H1 (cell line): ENCODE results near the gene SUGP2. TPM values are rescaled to one million over a fixed set of nuclear protein-coding genes. Genes with fewer than 3 reads are reported as not detected.

Source experiments
- CTCF ChIA-PET: fragments of 300-600 bp; sonication (Branson Sonifier 250); formaldehyde crosslinking; loops from one replicate; lab custom pipeline; 2021; ENCODE audit not compliant: partially characterized antibody; lab: Charles Lee
- POLR2A ChIA-PET: fragments of 300-600 bp; sonication (Branson Sonifier 250); formaldehyde crosslinking; loops from one replicate; lab custom pipeline; 2021; ENCODE audit warnings: inconsistent platforms; ENCODE audit not compliant: partially characterized antibody; lab: Charles Lee
- DNase-seq, 2 experiments: peaks; one replicate each; pipeline versions ENCODE4 v3.0.0 to v3.0.0-alpha.2; 2010 to 2022; ENCODE audit warnings: low spot score in 2 of 2, low read depth in 1 of 2, mixed read lengths in 1 of 2
- FAIRE-seq: peaks from 2 replicates; lab custom pipeline; 2011; peaks lifted over from hg19 to GRCh38; lab: Jason Lieb, UNC
- H2AFZ ChIP-seq: 2 replicates; pipeline ENCODE4 v1.8.1; 2012; ENCODE audit warnings: low read length, inconsistent platforms
- H2AK5ac ChIP-seq: 2 replicates; pipeline ENCODE4 v1.6.1; 2013; ENCODE audit warnings: low read depth, low read length
- H2BK120ac ChIP-seq: replicated peaks from 2 replicates; pipeline ENCODE3; 2013; ENCODE audit warnings: low read depth, low read length, inconsistent platforms
- H2BK12ac ChIP-seq: 2 replicates; pipeline ENCODE4 v1.6.1; 2013; ENCODE audit warnings: low read depth, low read length
- H2BK15ac ChIP-seq: 2 replicates; pipeline ENCODE4 v1.6.1; 2013; ENCODE audit warnings: low read length
- H2BK20ac ChIP-seq: 2 replicates; pipeline ENCODE4 v1.6.1; 2013; ENCODE audit warnings: low read length
- H2BK5ac ChIP-seq: 2 replicates; pipeline ENCODE4 v1.6.1; 2013; ENCODE audit warnings: low read depth, low read length
- H3K14ac ChIP-seq: 2 replicates; pipeline ENCODE4 v1.6.1; 2013; ENCODE audit warnings: inconsistent platforms; ENCODE audit not compliant: insufficient read length
- H3K18ac ChIP-seq: 2 replicates; pipeline ENCODE4 v1.6.1; 2013; ENCODE audit warnings: low read length; ENCODE audit errors: extremely low read depth
- H3K23ac ChIP-seq: 2 replicates; pipeline ENCODE4 v1.6.1; 2013; ENCODE audit warnings: inconsistent platforms; ENCODE audit not compliant: insufficient read length
- H3K23me2 ChIP-seq: 2 replicates; pipeline ENCODE4 v1.6.1; 2013; ENCODE audit warnings: low read depth, low read length
- H3K27ac ChIP-seq: 2 replicates; pipeline ENCODE4 v1.6.1; 2011; ENCODE audit warnings: low read depth, low read length, inconsistent platforms
- H3K27me3 ChIP-seq, 4 experiments: replicated peaks in 1 of 4; 1 replicate in 1 of 4; 2 replicates in 3 of 4; pipeline versions ENCODE4 v1.6.1 to v1.8.1; 2011 to 2013; ENCODE audit warnings: low read length in 3 of 4, mild to moderate bottlenecking in 3 of 4, inconsistent platforms in 2 of 4, mixed read lengths in 2 of 4, moderate library complexity in 1 of 4; ENCODE audit not compliant: control insufficient read depth in 3 of 4, insufficient read depth in 3 of 4; ENCODE audit errors: extremely low read depth in 1 of 4
- H3K36me3 ChIP-seq, 4 experiments: 2 replicates each; pipeline versions ENCODE4 v1.6.1 to v1.8.1; 2011 to 2013; ENCODE audit warnings: mild to moderate bottlenecking in 4 of 4, low read length in 3 of 4, moderate library complexity in 2 of 4, control low read depth in 1 of 4, inconsistent platforms in 1 of 4; ENCODE audit not compliant: insufficient read depth in 4 of 4, control insufficient read depth in 2 of 4
- H3K4ac ChIP-seq: replicated peaks from 2 replicates; pipeline ENCODE3; 2013; ENCODE audit warnings: low read length, low read depth, mixed read lengths, inconsistent platforms; ENCODE audit not compliant: insufficient read length
- H3K4me1 ChIP-seq, 4 experiments: replicated peaks in 1 of 4; 1 replicate in 1 of 4; 2 replicates in 3 of 4; pipeline versions ENCODE4 v1.6.1 to v1.8.1; 2011 to 2013; ENCODE audit warnings: low read length in 3 of 4, inconsistent platforms in 2 of 4, mixed read lengths in 1 of 4; ENCODE audit not compliant: insufficient read depth in 4 of 4, control insufficient read depth in 3 of 4
- H3K4me2 ChIP-seq, 2 experiments: 2 replicates each; pipeline versions ENCODE4 v1.6.1 to v1.8.1; 2011 to 2013; ENCODE audit warnings: low read depth in 2 of 2, low read length in 2 of 2, control low read depth in 1 of 2, inconsistent platforms in 1 of 2, mild to moderate bottlenecking in 1 of 2; ENCODE audit not compliant: insufficient read depth in 1 of 2
- H3K4me3 ChIP-seq, 4 experiments: fragments of 200-600, 300-600 bp in 1 of 4; sonication (generic), shearing (Covaris generic), sonication (Bioruptor Twin) in 1 of 4; 2 replicates each; pipeline versions ENCODE4 v1.5.1 to v1.8.1; 2011 to 2016; ENCODE audit warnings: low read length in 4 of 4, low read depth in 3 of 4, control low read depth in 2 of 4, inconsistent platforms in 2 of 4, mild to moderate bottlenecking in 2 of 4, mixed read lengths in 1 of 4, moderate library complexity in 1 of 4; ENCODE audit not compliant: insufficient read depth in 2 of 4; ENCODE audit errors: extremely low read depth in 1 of 4
- H3K56ac ChIP-seq: replicated peaks from 2 replicates; pipeline ENCODE3; 2013; ENCODE audit warnings: low read depth, mild to moderate bottlenecking, mixed read lengths, low read length, inconsistent platforms; ENCODE audit not compliant: insufficient read length
- H3K79me1 ChIP-seq: 2 replicates; pipeline ENCODE4 v1.6.1; 2013; ENCODE audit warnings: low read depth, low read length, control low read depth
- H3K79me2 ChIP-seq, 2 experiments: 2 replicates each; pipeline versions ENCODE4 v1.6.1 to v1.8.1; 2012 to 2013; ENCODE audit warnings: low read length in 2 of 2, mild to moderate bottlenecking in 2 of 2, inconsistent platforms in 1 of 2; ENCODE audit not compliant: insufficient read depth in 2 of 2, control insufficient read depth in 1 of 2
- H3K9ac ChIP-seq, 4 experiments: replicated peaks in 1 of 4; 1 replicate in 1 of 4; 2 replicates in 3 of 4; pipeline versions ENCODE4 v1.6.1 to v1.8.1; 2011 to 2013; ENCODE audit warnings: low read depth in 3 of 4, low read length in 3 of 4, control low read depth in 2 of 4, mild to moderate bottlenecking in 2 of 4, moderate library complexity in 2 of 4, inconsistent platforms in 1 of 4; ENCODE audit errors: extremely low read depth in 1 of 4
- H3K9me3 ChIP-seq, 2 experiments: 2 replicates each; pipeline versions ENCODE4 v1.6.1 to v1.8.1; 2012 to 2013; ENCODE audit warnings: mild to moderate bottlenecking in 2 of 2, moderate library complexity in 2 of 2, control low read depth in 1 of 2, inconsistent platforms in 1 of 2, low read depth in 1 of 2, low read length in 1 of 2, mixed read lengths in 1 of 2; ENCODE audit not compliant: insufficient read depth in 2 of 2
- H4K20me1 ChIP-seq, 2 experiments: replicated peaks in 1 of 2; 2 replicates each; pipeline versions ENCODE3 to v1.8.1; 2011 to 2013; ENCODE audit warnings: inconsistent platforms in 2 of 2, low read length in 2 of 2, mild to moderate bottlenecking in 1 of 2; ENCODE audit not compliant: insufficient read depth in 2 of 2, control insufficient read depth in 1 of 2
- H4K5ac ChIP-seq: 2 replicates; pipeline ENCODE4 v1.6.1; 2013; ENCODE audit warnings: low read length, low read depth, mixed read lengths, inconsistent platforms; ENCODE audit not compliant: insufficient read length
- H4K8ac ChIP-seq: 2 replicates; pipeline ENCODE4 v1.8.0; 2013; ENCODE audit warnings: mild to moderate bottlenecking, moderate library complexity, low read length, inconsistent platforms; ENCODE audit not compliant: insufficient read depth; ENCODE audit errors: extremely low read depth
- H4K91ac ChIP-seq: replicated peaks from 2 replicates; pipeline ENCODE3; 2013; ENCODE audit warnings: low read length, mixed read lengths, inconsistent platforms; ENCODE audit not compliant: insufficient read length
- GABPA ChIP-seq: IDR thresholded peaks from 2 replicates; pipeline ENCODE4 v1.6.1; 2011; ENCODE audit warnings: mild to moderate bottlenecking, low read length, moderate library complexity, borderline replicate concordance; ENCODE audit not compliant: insufficient read depth
- KDM4A ChIP-seq: IDR thresholded peaks from one replicate; pipeline ENCODE4 v1.7.1; 2012; ENCODE audit warnings: low read depth, mild to moderate bottlenecking, moderate library complexity, low read length, inconsistent platforms; ENCODE audit not compliant: severe bottlenecking
- MAFK ChIP-seq: IDR thresholded peaks from 2 replicates; pipeline ENCODE4 v1.6.1; 2012; ENCODE audit warnings: low read depth, mild to moderate bottlenecking, improper control_type of control experiment, low read length
- POLR2AphosphoS5 ChIP-seq: IDR thresholded peaks from 2 replicates; pipeline ENCODE4 v1.6.1; 2011; ENCODE audit warnings: low read depth, low read length
- SIRT6 ChIP-seq: IDR thresholded peaks from one replicate; pipeline ENCODE4 v1.7.1; 2012; ENCODE audit warnings: low read length, inconsistent platforms
- SP1 ChIP-seq: IDR thresholded peaks from 2 replicates; pipeline ENCODE4 v1.6.1; 2011; ENCODE audit warnings: low read depth, low read length
- SP2 ChIP-seq: IDR thresholded peaks from 2 replicates; pipeline ENCODE4 v1.6.1; 2012; ENCODE audit warnings: mild to moderate bottlenecking, low read length, inconsistent platforms
- ZNF274 ChIP-seq: IDR thresholded peaks from 2 replicates; pipeline ENCODE4 v1.7.0; 2012; ENCODE audit warnings: low read length, borderline replicate concordance; ENCODE audit errors: extremely low read depth
- WGBS, 2 experiments: shearing (Covaris generic) in 1 of 2; methylation state at CpG; one replicate each; pipeline versions ENCODE4 v1.1.6 to v1.1.7; 2013 to 2015; ENCODE audit warnings: low lambda C conversion rate in 2 of 2, mixed read lengths in 2 of 2, inconsistent platforms in 1 of 2, low coverage in 1 of 2, missing lambda C conversion rate in 1 of 2; ENCODE audit not compliant: insufficient replicate concordance in 2 of 2, insufficient coverage in 1 of 2, insufficient read length in 1 of 2; ENCODE audit errors: extremely low coverage in 1 of 2, missing lambda C conversion rate in 1 of 2; 5-methylcytosine and 5-hydroxymethylcytosine counted together
- polyA plus RNA-seq, 7 experiments: library from polyadenylated mRNA; depleted of rRNA in 3 of 7; stranded (reverse) in 5 of 7; unstranded in 2 of 7; fragments of >200 nt in 5 of 7; fragments of 200-250 nt in 2 of 7; gene quantifications; 1 replicate in 5 of 7; 2 replicates in 1 of 7; 4 replicates in 1 of 7; pipeline versions ENCODE4 v1.2.1 to v1.2.3, GENCODE V29; 2011 to 2013; ENCODE audit warnings: missing spikeins in 2 of 7, mixed read lengths in 2 of 7
- total RNA-seq: library from RNA; stranded (reverse); fragmentation: NEBNext Ultra II Directional; extraction: Animal tissue kit (Norgen Biotek cat#: 25700); gene quantifications from 2 replicates; pipeline ENCODE4 v1.2.1, GENCODE V29; 2021
- TF ChIP-seq, protein P1 (sequence below): IDR thresholded peaks from 2 replicates; pipeline ENCODE4 v1.6.1; 2012; ENCODE audit warnings: inconsistent platforms

Gene SUGP2
- total and polyA plus RNA-seq, 2 of the 8 experiments (the other 6 are each of a cell fraction or from before 2014, with no cell fraction given) = 57.7 to 114 TPM

DNA sequence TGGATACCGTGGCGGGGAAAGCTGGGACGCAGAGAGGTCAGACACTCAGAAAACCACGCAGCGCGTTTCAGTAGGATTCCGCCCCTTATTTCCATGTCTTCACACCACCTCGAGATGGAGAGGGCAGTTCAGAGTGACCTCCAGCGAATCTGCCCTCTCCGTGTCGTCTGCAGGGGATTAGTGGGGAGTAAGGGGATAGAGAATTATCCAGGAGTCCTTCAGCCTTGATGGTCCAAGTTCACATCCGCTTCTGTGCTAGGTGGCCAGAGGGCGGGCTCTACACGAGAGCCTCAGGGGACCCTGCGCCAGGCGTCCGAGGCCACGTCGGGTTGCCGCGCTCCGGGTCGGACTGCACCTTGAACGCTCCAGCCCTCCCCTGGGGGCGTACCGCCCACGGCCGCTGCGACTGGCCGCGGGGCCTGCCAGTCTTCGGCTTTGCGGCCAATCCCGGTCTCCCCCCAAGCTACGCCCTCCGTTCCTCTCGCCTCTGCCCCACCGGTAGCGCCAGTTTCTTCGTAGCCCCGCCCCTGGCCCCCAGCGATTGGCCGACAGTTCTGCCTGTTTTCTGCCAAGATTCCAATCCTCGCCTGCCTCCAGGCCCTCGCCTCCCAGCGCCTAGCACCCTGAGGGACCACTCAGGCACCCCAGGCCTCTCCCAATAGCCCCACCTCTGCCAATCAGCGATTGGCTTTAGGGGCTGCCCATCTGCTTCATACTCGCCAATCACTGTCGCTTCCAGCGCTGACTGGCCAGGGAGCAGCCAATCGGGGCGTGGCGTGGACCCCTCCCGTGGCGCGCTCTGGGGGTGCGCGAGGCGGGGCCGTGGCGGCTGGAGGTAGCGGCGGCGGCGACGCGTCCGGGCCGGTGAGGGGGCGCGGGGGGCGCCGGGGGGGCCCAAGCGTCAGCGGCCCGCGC lies 30.1 kb upstream of the SUGP2 start, which contains the start of gene SLC25A42:
TSS of gene SLC25A42 (plus strand) at position 812 of the 915 bp plus-strand sequence. CDS start 32,131 bp downstream, outside the sequence.
- ChIA-PET POLR2A (interaction anchor here (0.7 to 5.1 kb wide), 14 partner anchors 9 to 161 kb away, joined by 3 to 31 read pairs (median 4); no protein-coding TSS in a partner anchor), CTCF (interaction anchor here (1.3 to 3.7 kb wide), 8 partner anchors 9 to 82 kb away, joined by 3 to 23 read pairs (median 3); no protein-coding TSS in a partner anchor)
- H3K79me2 ChIP-seq = no peaks in the 10 kb centered on the region
- no peak within 1 kb of the TSS for H3K18ac ChIP-seq
- H2BK20ac ChIP-seq = no peak within 1 kb of the TSS
- 6% methylated on average over 51 of the region's 77 CpGs; no CpG with 5 or more reads in 1 of the 2 experiments for WGBS, 2 experiments
- H4K5ac ChIP-seq = no peak within 1 kb of the TSS
- no peak within 1 kb of the TSS for H4K8ac ChIP-seq
- H3K4me2 ChIP-seq = peak within 1 kb of the TSS; percentile 72 to 92
- peak; percentile 68 for FAIRE-seq
- peak; percentile 99 to 100 for DNase-seq
- peak within 1 kb of the TSS; percentile 51 for H3K56ac ChIP-seq
- H3K4ac ChIP-seq = peak within 1 kb of the TSS; percentile 9
- H3K36me3 ChIP-seq = no peaks in the 10 kb centered on the region
- peaks cover 0 to 7% (median 5%) of the 10 kb centered on the region in 4 experiments; a peak in 5 of 7 replicates for H3K4me1 ChIP-seq
- peak within 1 kb of the TSS; percentile 5 for H4K91ac ChIP-seq
- H2AK5ac ChIP-seq = peak within 1 kb of the TSS; percentile 28; the same call in 1 of the 2 replicates
- peak within 1 kb of the TSS; percentile 90 for H2AFZ ChIP-seq
- H2BK15ac ChIP-seq = 0 out of 2 replicates have a peak within 1 kb of the TSS, but pooled peaks have one; percentile 31
- H2BK12ac ChIP-seq = no peak within 1 kb of the TSS
- peak within 1 kb of the TSS; percentile 47; the same call in 1 of the 2 replicates for H2BK5ac ChIP-seq
- no peak within 1 kb of the TSS for H3K23ac ChIP-seq
- H3K4me3 ChIP-seq = peak within 1 kb of the TSS; percentile 43 to 67 (median 55)
- peak within 1 kb of the TSS; percentile 43; the same call in 1 of the 2 replicates for H3K27ac ChIP-seq
- H3K23me2 ChIP-seq = peaks cover 6% of the 10 kb centered on the region
- H3K9ac ChIP-seq = peak within 1 kb of the TSS in 3 of 4 experiments; percentile 26 to 59 (median 58); a peak in 4 of 7 replicates
- no peaks in the 10 kb centered on the region for H3K79me1 ChIP-seq
- H4K20me1 ChIP-seq = peaks cover 2 to 7% of the 10 kb centered on the region in 2 experiments
- H2BK120ac ChIP-seq = no peak within 1 kb of the TSS
- H3K14ac ChIP-seq = no peak within 1 kb of the TSS
- H3K9me3 ChIP-seq = no peaks in the 10 kb centered on the region
- peaks cover 0 to 38% (median 29%) of the 10 kb centered on the region in 4 experiments; a peak in 6 of 7 replicates for H3K27me3 ChIP-seq
- TF ChIP-seq POLR2AphosphoS5 (peak; percentile 65), SP2 (peak; percentile 91), SP1 (peak; percentile 97), SIRT6 (no peak), MAFK (no peak), ZNF274 (no peak), KDM4A (peak; percentile 32), GABPA (peak; percentile 27; the same call in 1 of the 2 replicates)
- TF ChIP-seq, protein P1, sequence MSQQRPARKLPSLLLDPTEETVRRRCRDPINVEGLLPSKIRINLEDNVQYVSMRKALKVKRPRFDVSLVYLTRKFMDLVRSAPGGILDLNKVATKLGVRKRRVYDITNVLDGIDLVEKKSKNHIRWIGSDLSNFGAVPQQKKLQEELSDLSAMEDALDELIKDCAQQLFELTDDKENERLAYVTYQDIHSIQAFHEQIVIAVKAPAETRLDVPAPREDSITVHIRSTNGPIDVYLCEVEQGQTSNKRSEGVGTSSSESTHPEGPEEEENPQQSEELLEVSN = peak; percentile 71
